22Rv1 (cell line): ENCODE data around the gene TSC1.

ENCODE experiments used
- H3K27ac ChIP-seq: fragments of 450-650 bp; 2 replicates; pipeline ENCODE4 v1.5.1; 2017
- ZFX ChIP-seq: fragments of 450-650 bp; IDR thresholded peaks from 2 replicates; pipeline ENCODE4 v1.6.1; 2017; ENCODE audit warnings: antibody characterized with exemption, borderline replicate concordance
- TF ChIP-seq, protein P1 (sequence below): fragments of 450-650 bp; IDR thresholded peaks from 2 replicates; pipeline ENCODE4 v1.5.1; 2017; ENCODE audit warnings: mild to moderate bottlenecking

The TSC1 gene

GRCh38 chr9:132923346-132923902, 21.0 kb downstream of the TSC1 start:
- H3K27ac ChIP-seq: no peak overlapping the region
- TF ChIP-seq, protein P1, sequence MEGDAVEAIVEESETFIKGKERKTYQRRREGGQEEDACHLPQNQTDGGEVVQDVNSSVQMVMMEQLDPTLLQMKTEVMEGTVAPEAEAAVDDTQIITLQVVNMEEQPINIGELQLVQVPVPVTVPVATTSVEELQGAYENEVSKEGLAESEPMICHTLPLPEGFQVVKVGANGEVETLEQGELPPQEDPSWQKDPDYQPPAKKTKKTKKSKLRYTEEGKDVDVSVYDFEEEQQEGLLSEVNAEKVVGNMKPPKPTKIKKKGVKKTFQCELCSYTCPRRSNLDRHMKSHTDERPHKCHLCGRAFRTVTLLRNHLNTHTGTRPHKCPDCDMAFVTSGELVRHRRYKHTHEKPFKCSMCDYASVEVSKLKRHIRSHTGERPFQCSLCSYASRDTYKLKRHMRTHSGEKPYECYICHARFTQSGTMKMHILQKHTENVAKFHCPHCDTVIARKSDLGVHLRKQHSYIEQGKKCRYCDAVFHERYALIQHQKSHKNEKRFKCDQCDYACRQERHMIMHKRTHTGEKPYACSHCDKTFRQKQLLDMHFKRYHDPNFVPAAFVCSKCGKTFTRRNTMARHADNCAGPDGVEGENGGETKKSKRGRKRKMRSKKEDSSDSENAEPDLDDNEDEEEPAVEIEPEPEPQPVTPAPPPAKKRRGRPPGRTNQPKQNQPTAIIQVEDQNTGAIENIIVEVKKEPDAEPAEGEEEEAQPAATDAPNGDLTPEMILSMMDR: no peak
- no peak for TF ChIP-seq ZFX

DNA sequence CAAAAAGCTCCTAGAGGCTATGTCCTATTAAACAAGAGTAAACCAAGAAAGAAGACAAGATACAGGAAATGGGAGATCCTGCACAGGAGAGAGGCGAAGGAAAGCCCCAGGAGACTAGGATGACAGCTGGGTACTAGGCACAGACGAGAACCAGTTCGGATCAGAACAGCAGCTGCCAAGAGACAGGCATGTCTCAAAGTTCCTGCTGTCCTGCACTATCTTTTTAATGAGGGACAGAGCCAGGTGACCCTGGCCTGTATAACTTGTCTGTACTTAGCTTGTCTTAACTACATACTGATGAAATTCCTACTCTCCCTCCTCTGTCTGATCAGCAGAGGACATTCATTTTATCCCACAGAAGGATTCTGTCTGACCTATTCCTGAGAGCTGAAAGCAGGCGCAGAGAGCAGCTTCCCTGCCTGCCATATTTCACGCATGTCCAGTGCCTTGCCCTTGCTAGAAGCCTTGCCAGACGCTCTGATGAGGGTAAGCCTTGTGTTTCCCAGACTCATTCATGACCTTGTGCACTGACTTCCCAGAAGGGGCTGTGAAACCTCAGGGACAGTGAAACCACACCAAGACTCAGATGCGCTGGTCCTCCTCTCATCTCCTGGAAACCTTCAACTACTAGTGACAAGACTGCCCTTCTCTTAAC, 24.7 kb downstream of the TSC1 start:
- no peak for TF ChIP-seq ZFX
- TF ChIP-seq, protein P1: no peak
- H3K27ac ChIP-seq: no peak overlapping the region

- H3K27ac ChIP-seq: no peak overlapping the region
- TF ChIP-seq ZFX: no peak
- TF ChIP-seq, protein P1: no peak
These were observed 29.5 kb downstream of the TSC1 start for GRCh38 chr9:132914924-132915323.

GRCh38 chr9:132912131-132912530, 32.3 kb downstream of the TSC1 start:
- no peak for TF ChIP-seq ZFX
- TF ChIP-seq, protein P1: no peak
- no peak overlapping the region for H3K27ac ChIP-seq

GRCh38 chr9:132910376-132910775, 34.0 kb downstream of the TSC1 start:
- no peak overlapping the region for H3K27ac ChIP-seq
- TF ChIP-seq, protein P1: no peak
- TF ChIP-seq ZFX: no peak

DNA sequence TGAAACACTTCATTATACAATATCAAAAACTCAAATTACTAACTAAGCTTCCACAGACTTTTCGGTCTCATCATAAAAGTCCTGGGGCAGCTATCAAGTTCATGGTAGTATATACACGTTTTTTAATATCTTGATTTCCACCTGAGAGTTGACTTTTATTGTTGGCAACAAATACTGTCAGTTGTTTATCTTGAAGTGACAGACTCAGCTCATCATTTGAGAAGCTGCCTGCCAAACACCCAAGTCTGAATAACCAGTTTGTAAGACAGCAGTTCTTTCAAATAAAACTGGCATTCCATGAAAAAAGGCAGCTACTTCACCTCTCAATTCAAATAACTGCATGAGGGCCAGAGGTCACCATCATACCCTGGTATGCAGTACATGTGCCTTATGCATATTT, 35.1 kb downstream of the TSC1 start:
- no peak overlapping the region for H3K27ac ChIP-seq
- TF ChIP-seq, protein P1: no peak
- no peak for TF ChIP-seq ZFX

DNA sequence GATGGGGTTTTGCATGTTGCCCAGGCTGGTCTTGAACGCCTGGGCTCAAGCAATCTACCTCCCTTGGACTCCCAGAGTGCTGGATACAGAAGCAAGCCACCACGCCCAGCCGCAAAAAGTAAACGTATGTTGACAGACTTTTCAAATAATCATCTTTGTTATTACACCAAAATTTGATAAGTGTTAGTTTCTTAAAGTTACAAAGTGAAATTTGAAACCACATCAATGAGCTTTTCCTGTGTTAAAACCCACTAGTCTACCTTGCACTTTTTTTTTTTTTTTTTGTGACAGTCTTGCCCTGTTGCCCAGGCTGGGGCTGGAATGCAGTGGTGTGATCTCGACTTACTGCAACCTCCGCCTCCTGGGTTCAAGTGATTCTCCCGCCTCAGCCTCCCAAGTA, 35.8 kb downstream of the TSC1 start:
- TF ChIP-seq, protein P1: no peak
- no peak for TF ChIP-seq ZFX
- no peak overlapping the region for H3K27ac ChIP-seq
